Type B pancreatic cell (in vitro differentiated cells): ENCODE data around the gene RBBP8. TPM values are rescaled to one million over a fixed set of nuclear protein-coding genes. Genes with fewer than 3 reads are reported as not detected.

Experiments
- DNase-seq: peaks from one replicate; pipeline ENCODE4 v3.0.0; 2021; ENCODE audit warnings: mixed read lengths; ENCODE audit not compliant: unreplicated experiment; ENCODE audit errors: extremely low spot score
- H3K27ac Mint-ChIP-seq: 2 replicates; pipeline ENCODE4 v1.8.0; 2021; ENCODE audit warnings: mild to moderate bottlenecking, mixed read lengths
- H3K27me3 Mint-ChIP-seq: 2 replicates; pipeline ENCODE4 v1.8.0; 2021; ENCODE audit warnings: mixed read lengths
- H3K36me3 Mint-ChIP-seq: 2 replicates; pipeline ENCODE4 v1.8.0; 2021; ENCODE audit warnings: mixed read lengths
- H3K4me1 Mint-ChIP-seq: one replicate; pipeline ENCODE4 v1.8.0; 2021; ENCODE audit warnings: mixed read lengths; ENCODE audit not compliant: unreplicated experiment
- H3K4me3 Mint-ChIP-seq: 2 replicates; pipeline ENCODE4 v1.8.0; 2021; ENCODE audit warnings: mild to moderate bottlenecking, mixed read lengths
- H3K9me3 Mint-ChIP-seq: 2 replicates; pipeline ENCODE4 v1.8.0; 2021; ENCODE audit warnings: mixed read lengths
- total RNA-seq: library from RNA; stranded (reverse); gene quantifications from 2 replicates; pipeline ENCODE4 v1.2.1, GENCODE V29; 2021; ENCODE audit warnings: low replicate concordance
- TF ChIP-seq, protein P1 (sequence below): fragments of 200-600 bp; sonication (generic); conservative IDR thresholded peaks from 2 replicates; pipeline ENCODE4 v1.5.0; 2021; ENCODE audit warnings: antibody characterized with exemption, mild to moderate bottlenecking

The RBBP8 gene
- total RNA-seq, 1 donor from 2014 or later, result 26.7 TPM

DNA sequence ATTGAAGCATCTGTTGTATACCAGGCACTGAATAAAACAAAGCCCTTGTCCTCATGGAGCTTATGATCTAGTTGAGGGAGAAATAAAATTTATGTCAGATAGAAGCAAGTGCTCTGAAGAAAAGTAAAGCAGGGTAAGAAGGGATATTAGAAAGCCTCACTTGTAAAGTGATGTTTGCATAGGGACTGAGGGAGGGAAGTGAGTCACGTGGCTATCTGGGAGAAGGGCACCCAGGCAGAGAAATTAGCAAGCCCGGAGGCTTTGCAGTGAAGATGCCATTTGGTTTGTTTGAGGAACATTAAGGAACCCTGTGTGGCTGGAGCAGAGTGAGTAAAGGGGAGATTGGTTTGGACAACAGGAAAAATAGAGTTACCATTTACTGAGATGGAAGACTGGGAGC lies 52.1 kb downstream of the RBBP8 start:
- Mint-ChIP-seq H3K4me3 (no peak overlapping the region), H3K4me1 (no peaks in the 10 kb centered on the region), H3K27ac (no peak overlapping the region), H3K9me3 (no peaks in the 10 kb centered on the region), H3K27me3 (no peaks in the 10 kb centered on the region), H3K36me3 (peaks cover 8% of the 10 kb centered on the region)
- TF ChIP-seq, protein P1, sequence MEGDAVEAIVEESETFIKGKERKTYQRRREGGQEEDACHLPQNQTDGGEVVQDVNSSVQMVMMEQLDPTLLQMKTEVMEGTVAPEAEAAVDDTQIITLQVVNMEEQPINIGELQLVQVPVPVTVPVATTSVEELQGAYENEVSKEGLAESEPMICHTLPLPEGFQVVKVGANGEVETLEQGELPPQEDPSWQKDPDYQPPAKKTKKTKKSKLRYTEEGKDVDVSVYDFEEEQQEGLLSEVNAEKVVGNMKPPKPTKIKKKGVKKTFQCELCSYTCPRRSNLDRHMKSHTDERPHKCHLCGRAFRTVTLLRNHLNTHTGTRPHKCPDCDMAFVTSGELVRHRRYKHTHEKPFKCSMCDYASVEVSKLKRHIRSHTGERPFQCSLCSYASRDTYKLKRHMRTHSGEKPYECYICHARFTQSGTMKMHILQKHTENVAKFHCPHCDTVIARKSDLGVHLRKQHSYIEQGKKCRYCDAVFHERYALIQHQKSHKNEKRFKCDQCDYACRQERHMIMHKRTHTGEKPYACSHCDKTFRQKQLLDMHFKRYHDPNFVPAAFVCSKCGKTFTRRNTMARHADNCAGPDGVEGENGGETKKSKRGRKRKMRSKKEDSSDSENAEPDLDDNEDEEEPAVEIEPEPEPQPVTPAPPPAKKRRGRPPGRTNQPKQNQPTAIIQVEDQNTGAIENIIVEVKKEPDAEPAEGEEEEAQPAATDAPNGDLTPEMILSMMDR, result no peak
- DNase-seq, result no peak

DNA sequence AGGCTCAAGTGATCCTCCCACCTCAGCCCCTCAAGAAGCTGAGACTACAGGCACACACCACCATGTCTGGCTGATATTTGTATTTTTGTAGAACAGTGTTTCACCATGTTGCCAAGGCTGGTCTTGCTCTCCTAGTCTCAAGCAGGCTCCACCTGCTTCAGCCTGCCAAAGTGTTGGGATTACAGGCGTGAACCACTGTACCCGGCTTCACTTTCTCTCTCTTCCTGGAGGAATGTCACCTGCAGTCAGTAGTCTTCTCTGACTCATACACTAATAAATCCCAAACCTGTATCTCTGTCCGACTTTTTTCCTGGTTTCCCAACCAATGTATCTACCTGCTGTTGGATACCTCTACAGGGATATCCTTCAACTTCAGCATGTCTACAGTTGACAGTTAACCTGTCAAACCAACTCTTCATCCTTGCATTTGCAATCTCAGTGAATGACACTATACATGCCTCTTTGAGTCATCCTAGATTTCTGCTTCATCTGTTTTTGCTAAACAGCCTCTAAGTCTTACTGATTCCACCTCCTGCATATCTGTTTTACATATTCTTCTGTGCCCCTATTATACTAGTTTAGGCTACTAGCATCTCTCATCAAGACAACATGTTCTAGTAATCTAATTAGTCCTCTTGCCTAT lies 54.5 kb downstream of the RBBP8 start:
- Mint-ChIP-seq H3K27me3 (no peaks in the 10 kb centered on the region), H3K27ac (no peak overlapping the region), H3K36me3 (peaks cover 14% of the 10 kb centered on the region), H3K4me1 (no peaks in the 10 kb centered on the region), H3K4me3 (no peak overlapping the region), H3K9me3 (no peaks in the 10 kb centered on the region)
- TF ChIP-seq, protein P1, result no peak
- DNase-seq, result no peak

DNA sequence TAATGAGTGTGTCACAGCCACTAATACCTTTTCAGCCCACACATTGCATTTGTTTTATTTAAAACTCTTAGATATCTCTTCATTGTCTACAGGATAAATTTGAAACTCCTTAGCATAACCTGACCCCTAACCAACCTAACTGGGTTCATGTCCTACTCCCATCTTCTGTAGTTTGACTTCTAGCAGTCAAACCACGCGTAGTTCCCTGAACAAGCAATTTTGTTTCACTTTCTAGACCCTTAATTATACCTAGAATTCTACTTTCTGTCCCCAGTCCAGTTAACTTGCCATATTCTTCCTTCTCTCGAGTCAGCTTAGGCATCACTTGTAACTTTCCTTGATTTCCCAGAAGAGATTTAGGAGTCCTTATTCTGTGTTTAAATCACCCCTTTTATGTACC lies 55.1 kb downstream of the RBBP8 start:
- TF ChIP-seq, protein P1, result no peak
- Mint-ChIP-seq H3K27ac (no peak overlapping the region), H3K36me3 (peaks cover 18% of the 10 kb centered on the region), H3K9me3 (no peaks in the 10 kb centered on the region), H3K27me3 (no peaks in the 10 kb centered on the region), H3K4me3 (no peak overlapping the region), H3K4me1 (no peaks in the 10 kb centered on the region)
- no peak for DNase-seq

DNA sequence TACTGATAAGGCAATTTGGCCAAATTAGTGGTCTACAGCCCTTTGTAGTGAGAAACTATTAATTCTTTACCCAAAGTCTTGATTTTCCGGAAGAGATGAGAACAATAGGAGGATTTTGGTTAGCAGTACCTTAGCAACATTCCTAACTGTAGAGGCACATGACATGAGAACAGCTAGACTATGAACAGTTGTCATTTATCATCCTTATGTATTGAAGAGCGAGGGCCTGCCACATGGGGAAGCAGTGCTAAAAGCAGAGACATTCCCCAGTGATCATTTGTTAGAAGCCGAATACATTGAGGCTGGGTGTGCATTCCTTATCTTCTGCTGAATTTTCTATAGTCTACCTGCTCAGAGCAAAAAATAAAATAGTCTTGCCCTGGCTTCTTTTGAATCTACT lies 65.2 kb downstream of the RBBP8 start:
- Mint-ChIP-seq H3K27ac (peak overlapping the region; percentile 50), H3K27me3 (no peaks in the 10 kb centered on the region), H3K4me3 (no peak overlapping the region), H3K4me1 (peaks cover 7% of the 10 kb centered on the region), H3K9me3 (no peaks in the 10 kb centered on the region), H3K36me3 (peaks cover 17% of the 10 kb centered on the region)
- TF ChIP-seq, protein P1, result no peak
- DNase-seq, result no peak

DNA sequence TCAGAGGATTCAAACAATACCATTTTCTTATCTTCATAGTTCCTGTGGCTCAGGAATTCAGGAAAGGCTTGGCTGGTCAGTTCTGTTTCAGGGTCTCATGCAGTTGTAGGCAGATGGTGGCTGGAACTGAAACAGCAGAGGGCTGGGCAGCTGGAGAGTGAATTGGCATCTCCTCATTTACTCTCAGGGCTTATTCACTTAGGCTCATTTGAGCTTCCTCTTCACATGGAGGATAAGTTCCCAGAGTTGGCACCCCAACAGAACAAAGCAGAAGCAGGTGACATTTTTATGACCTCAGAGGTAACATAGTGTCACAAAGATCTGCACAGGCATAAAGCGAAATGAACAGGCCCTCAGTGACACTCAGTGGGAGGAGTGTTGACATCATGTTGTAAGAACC lies 66.1 kb downstream of the RBBP8 start:
- Mint-ChIP-seq H3K4me1 (peaks cover 7% of the 10 kb centered on the region), H3K27me3 (no peaks in the 10 kb centered on the region), H3K4me3 (no peak overlapping the region), H3K36me3 (peaks cover 18% of the 10 kb centered on the region), H3K27ac (peak overlapping the region; percentile 50), H3K9me3 (no peaks in the 10 kb centered on the region)
- DNase-seq, result no peak
- TF ChIP-seq, protein P1, result no peak
